Measurements from ENCODE around the gene SOD2.
"Not testable (repeated sequence)": the region's sequence is repeated elsewhere in the genome, so short reads cannot be mapped to it uniquely, and the experiment has no call there.

GRCh38 chr6:159710603-159711002 lies 17.6 kb upstream of the SOD2 start:
- not testable (repeated sequence) for TF ChIP-seq CTCF (IDR thresholded peaks at IDR 0.05; ENCODE audit: insufficient read depth, low read length, poor library complexity, severe bottlenecking); EZH2phosphoT487 (conservative IDR thresholded peaks at IDR 0.05; ENCODE audit: low read length)
